ENCODE data around the gene MYEOV.

MYEOV gene

DNA sequence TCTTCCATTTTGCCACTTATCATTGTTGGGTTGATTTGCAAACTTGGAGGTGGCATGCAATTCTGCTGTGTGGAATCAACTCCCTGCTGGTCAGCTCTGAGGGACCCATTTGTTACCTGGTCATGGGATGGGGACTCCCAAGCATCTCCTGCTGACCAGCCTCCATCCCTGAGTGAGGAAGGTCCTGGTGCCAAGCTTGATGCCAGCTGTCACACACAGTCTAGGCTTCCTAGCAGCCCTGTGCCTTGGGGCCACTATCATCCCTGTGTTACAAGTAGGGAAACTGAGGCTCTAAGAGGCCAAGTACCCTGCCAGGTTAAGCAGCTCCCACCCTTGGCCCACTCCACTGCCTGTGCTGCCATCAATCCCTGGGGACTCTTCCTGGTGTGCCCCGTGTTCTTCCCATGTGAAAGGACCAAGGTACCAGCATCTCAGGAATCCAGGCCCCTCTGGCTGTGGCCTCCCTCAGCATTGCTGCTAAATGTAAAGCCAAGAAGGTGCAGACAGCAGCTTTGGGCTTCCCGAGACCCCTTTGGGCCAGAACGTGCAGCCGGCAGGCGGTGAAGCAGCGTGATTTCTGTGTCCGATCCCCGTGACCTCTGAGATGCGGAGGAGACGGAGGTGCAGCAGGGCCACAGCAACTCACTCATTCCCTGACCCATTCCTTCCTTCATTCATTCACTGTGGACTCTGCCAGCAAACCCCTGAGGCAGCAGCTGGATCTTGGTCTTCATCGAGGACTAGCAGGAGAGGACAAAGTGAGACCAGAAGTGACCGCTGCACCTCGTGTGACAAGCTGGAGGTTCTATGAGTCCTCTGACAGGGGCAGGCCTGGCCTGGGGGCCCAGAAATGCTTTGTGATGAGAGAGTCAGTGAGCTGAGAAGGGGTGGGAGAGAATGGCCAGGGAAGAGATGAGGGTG lies 49.7 kb downstream of the MYEOV start:
- no peak for DNase-seq (ENCODE audit: low read depth)

DNA sequence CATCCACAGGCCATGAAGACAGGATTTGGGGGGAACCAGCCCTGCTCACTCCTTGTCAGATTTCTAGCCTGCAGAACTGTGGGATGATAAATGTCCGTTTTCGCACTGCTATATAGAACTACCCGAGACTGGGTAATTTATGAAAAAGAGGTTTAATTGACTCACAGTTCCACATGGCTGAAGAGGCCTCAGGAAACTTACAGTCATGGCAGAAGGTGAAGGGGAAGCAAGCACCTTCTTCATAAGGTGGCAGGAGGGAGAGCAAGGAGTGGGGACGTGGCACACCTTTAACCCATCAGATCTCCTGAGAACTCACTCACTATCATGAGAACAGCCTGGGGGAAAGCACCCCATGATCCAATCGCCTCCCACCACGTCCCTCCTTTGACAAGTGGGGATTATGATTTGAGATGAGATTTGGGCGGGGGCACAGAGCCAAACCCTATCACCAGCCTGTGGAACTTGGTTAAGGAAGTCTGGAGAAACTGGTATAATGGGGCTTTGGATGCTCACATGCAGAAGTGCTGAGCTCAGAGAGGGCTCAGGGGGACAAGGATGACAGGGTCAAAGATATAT lies 50.7 kb downstream of the MYEOV start:
- no peak for DNase-seq (ENCODE audit: low read depth)
